IPS DF 6.9 (cell line): ENCODE measurements around the gene PPARG.

Experiments used
- DNase-seq: peaks from one replicate; pipeline ENCODE4 v3.0.0-alpha.2; 2013; ENCODE audit warnings: low read depth, low spot score
- H3K27ac ChIP-seq: one replicate; pipeline ENCODE4 v1.5.1; 2013; ENCODE audit warnings: low read length, control low read depth
- H3K27me3 ChIP-seq: 2 replicates; pipeline ENCODE4 v1.6.1; 2013; ENCODE audit warnings: mild to moderate bottlenecking, low read length; ENCODE audit not compliant: control insufficient read depth, insufficient read depth
- H3K36me3 ChIP-seq: 2 replicates; pipeline ENCODE4 v1.6.1; 2013; ENCODE audit warnings: low read length; ENCODE audit not compliant: control insufficient read depth, insufficient read depth
- H3K4me1 ChIP-seq: 2 replicates; pipeline ENCODE4 v1.6.1; 2013; ENCODE audit warnings: low read length; ENCODE audit not compliant: control insufficient read depth, insufficient read depth
- H3K4me3 ChIP-seq: 2 replicates; pipeline ENCODE4 v1.5.1; 2013; ENCODE audit warnings: mild to moderate bottlenecking, low read length
- H3K9me3 ChIP-seq: 2 replicates; pipeline ENCODE4 v1.6.1; 2013; ENCODE audit warnings: low read length, inconsistent platforms; ENCODE audit not compliant: control insufficient read depth, insufficient read depth
- WGBS: extraction: QIAGEN DNeasy Blood & Tissue Kit; methylation state at CpG from one replicate; pipeline ENCODE4 v1.1.7; 2013; ENCODE audit warnings: mixed read lengths, missing lambda C conversion rate; ENCODE audit not compliant: insufficient read length, insufficient coverage; 5-methylcytosine and 5-hydroxymethylcytosine counted together

The PPARG gene

DNA sequence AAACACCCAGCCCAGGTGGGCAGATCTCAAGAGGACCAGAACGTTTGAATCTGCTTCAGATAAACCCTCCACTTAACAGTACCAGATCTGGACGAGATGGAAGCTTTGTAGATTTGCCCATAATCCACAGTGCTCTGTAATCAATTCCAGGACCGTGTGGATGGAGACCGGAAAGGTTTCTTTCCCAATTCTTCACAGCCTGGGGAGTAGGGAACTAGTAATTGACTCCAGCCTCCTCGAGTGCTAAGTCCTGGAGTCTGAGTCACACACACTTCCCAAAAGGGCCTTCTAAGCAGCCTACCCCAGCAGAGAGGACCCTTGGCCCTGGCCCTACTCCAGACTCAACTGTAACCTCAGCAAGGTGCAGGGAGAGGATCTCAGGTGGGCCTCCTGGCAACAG is 139.3 kb downstream of the PPARG start:
- Histone ChIP-seq H3K27ac (no peak overlapping the region), H3K4me3 (no peak overlapping the region)
- no CpG with 5 or more reads among the region's 5 CpGs for WGBS

DNA sequence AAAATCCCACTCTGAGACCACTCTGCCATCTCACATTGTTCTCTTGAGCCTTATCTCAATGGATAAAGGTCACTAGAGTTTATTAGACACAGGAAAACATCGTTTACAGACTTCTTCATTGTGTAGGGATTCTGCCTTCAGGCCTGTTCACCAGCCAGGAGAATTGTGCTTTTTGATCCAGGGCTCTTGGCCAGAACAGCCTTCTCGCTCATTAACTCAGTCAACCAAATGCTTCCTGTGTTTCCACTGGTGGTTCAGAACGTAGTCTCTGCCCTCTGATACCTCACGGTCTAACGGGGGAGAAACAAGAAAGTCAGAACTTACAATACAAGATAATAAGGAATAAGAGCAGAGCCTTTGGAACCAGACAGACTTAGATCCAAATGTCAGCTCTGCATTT is 141.2 kb downstream of the PPARG start:
- Histone ChIP-seq H3K27me3 (no peaks in the 10 kb centered on the region), H3K9me3 (no peaks in the 10 kb centered on the region), H3K4me3 (no peak overlapping the region), H3K4me1 (no peaks in the 10 kb centered on the region), H3K36me3 (no peaks in the 10 kb centered on the region), H3K27ac (no peak overlapping the region)
- no CpG with 5 or more reads among the region's 5 CpGs for WGBS
- DNase-seq = no peak

More for the DNA sequence above, 139.3 kb downstream of the PPARG start:
- no peaks in the 10 kb centered on the region for H3K36me3 ChIP-seq
- no peaks in the 10 kb centered on the region for H3K9me3 ChIP-seq
- no peaks in the 10 kb centered on the region for H3K4me1 ChIP-seq
- no peaks in the 10 kb centered on the region for H3K27me3 ChIP-seq
- DNase-seq = no peak

GRCh38 chr3:12433823-12434222 is 145.0 kb downstream of the PPARG start:
- WGBS = no CpG with 5 or more reads among the region's 6 CpGs
- Histone ChIP-seq H3K27ac (no peak overlapping the region), H3K36me3 (no peaks in the 10 kb centered on the region), H3K4me1 (no peaks in the 10 kb centered on the region), H3K9me3 (no peaks in the 10 kb centered on the region), H3K4me3 (no peak overlapping the region), H3K27me3 (no peaks in the 10 kb centered on the region)
- no peak for DNase-seq

- DNase-seq = no peak
- Histone ChIP-seq H3K27ac (no peak overlapping the region), H3K4me1 (no peaks in the 10 kb centered on the region), H3K27me3 (no peaks in the 10 kb centered on the region), H3K4me3 (no peak overlapping the region), H3K36me3 (no peaks in the 10 kb centered on the region), H3K9me3 (no peaks in the 10 kb centered on the region)
- WGBS = no CpG with 5 or more reads among the region's 12 CpGs
These were observed 147.8 kb downstream of the PPARG start for GRCh38 chr3:12436514-12437220.

GRCh38 chr3:12437221-12437605 is 148.3 kb downstream of the PPARG start:
- Histone ChIP-seq H3K27ac (no peak overlapping the region), H3K36me3 (no peaks in the 10 kb centered on the region), H3K4me3 (no peak overlapping the region), H3K4me1 (no peaks in the 10 kb centered on the region), H3K9me3 (no peaks in the 10 kb centered on the region), H3K27me3 (no peaks in the 10 kb centered on the region)
- WGBS = no CpG with 5 or more reads among the region's 6 CpGs
- DNase-seq = no peak

DNA sequence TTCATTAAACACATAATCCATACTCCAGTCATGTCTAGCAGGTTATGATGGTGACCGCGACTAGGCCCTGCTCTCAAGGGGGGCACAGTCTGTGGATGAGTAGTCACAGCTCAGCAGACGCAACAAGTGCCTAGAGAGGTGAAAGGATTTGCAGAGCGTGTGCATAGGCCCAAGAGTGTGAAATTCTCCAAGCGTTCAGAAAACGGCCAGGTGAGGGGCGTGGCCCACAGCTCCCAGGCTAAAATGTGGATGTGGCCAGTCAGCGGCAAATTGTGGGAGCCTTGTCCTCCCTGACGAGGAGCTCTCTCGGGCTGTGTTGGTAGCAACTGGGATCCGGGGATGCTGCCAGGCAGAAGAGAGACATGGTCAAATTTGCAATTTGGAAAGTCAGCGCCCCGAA is 149.0 kb downstream of the PPARG start:
- Histone ChIP-seq H3K27me3 (no peaks in the 10 kb centered on the region), H3K4me3 (no peak overlapping the region), H3K27ac (no peak overlapping the region), H3K9me3 (no peaks in the 10 kb centered on the region), H3K4me1 (no peaks in the 10 kb centered on the region), H3K36me3 (no peaks in the 10 kb centered on the region)
- DNase-seq = no peak
- WGBS = no CpG with 5 or more reads among the region's 13 CpGs

- H3K9me3 ChIP-seq = no peaks in the 10 kb centered on the region
- H3K36me3 ChIP-seq = no peaks in the 10 kb centered on the region
- no peak for DNase-seq
- no peak overlapping the region for H3K27ac ChIP-seq
- H3K27me3 ChIP-seq = no peaks in the 10 kb centered on the region
- no peak overlapping the region for H3K4me3 ChIP-seq
- H3K4me1 ChIP-seq = no peaks in the 10 kb centered on the region
- WGBS = no CpG with 5 or more reads among the region's 4 CpGs
These were observed 149.4 kb downstream of the PPARG start for GRCh38 chr3:12438318-12438717.

DNA sequence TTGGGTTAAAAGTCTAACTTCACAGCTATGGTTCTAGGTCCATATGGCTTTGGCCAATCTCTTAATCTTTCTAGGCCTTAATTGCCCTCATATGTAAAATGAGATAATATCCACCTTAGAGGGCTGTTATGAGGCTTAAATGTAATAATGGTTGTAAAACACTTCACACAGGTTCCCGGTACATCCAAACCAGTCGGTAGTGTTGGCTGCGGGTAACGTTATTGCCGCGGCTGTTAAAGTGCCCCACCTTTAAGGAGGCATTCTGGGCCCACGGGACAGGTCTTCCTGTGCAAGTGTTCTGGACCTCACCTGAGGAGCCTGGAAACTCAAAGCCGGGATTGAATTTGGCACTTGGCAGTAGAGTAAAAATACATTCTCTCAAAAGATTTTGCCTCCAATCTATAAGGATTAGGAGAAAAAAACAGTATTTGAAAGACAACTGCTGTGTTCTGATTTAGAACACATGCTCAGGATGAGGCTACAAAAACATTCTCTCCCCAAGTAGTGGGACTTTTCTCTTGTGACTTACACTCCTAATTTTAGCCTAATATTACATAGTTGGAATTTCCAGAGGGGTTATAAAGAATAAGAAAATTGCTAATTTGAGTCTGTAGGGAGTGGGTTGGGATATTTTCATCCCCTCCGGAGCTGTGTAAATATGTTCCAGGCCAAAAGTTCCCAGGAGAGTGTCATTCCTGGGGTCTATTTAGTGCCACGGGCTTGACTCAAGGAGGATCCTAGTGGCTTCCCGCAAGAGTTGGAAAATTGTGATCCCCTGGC is 150.5 kb downstream of the PPARG start:
- no peak overlapping the region for H3K27ac ChIP-seq
- WGBS = no CpG with 5 or more reads among the region's 11 CpGs
- DNase-seq = no peak
- no peaks in the 10 kb centered on the region for H3K9me3 ChIP-seq
- no peak overlapping the region for H3K4me3 ChIP-seq
- H3K4me1 ChIP-seq = no peaks in the 10 kb centered on the region; the same call in 1 of the 2 replicates
- H3K36me3 ChIP-seq = no peaks in the 10 kb centered on the region
- H3K27me3 ChIP-seq = no peaks in the 10 kb centered on the region

DNA sequence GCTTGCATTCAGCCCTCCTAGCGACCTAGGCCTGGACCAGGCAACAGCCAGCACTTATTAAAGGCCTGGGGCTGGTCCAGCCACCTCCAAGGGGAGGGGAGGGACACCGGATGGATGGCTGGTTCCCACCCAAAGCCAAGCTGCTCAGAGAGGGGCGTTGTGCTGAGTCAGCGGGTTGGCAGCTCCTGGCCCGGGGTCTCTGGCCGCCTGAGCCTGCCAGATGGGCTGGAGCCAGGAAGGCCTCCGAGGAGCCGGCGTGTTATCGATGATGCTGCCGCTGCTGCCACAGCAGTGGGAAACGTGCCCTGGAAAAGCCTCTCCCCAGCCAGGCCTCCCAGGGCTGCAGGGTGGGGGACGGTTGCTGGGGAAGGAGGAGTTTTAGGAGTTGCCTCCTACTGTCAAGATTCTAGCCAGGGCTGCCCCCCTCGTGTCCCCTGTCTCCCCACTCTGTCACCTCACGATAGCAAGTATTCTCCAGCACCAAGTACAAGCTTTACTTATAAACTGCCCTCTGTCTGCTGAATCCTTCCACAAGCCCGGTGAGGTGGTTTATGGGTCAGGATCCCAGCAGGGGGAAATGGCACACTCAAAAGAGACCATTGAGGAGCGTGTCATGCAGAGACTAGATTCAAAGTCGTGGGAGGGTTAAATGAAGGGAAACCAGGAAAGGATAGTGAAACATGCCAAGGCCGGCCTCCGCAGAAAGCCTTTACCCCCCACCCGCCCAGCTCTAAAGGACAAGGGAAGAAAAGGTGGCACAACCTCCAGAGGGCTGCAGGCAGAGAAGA is 152.3 kb downstream of the PPARG start:
- Histone ChIP-seq H3K36me3 (no peaks in the 10 kb centered on the region), H3K9me3 (no peaks in the 10 kb centered on the region), H3K4me1 (peaks cover 2% of the 10 kb centered on the region; the same call in 1 of the 2 replicates), H3K27ac (no peak overlapping the region), H3K27me3 (no peaks in the 10 kb centered on the region), H3K4me3 (no peak overlapping the region)
- no peak for DNase-seq
- WGBS = no CpG with 5 or more reads among the region's 21 CpGs

- peaks cover 2% of the 10 kb centered on the region; the same call in 1 of the 2 replicates for H3K4me1 ChIP-seq
- no peaks in the 10 kb centered on the region for H3K27me3 ChIP-seq
- no CpG with 5 or more reads among the region's 20 CpGs for WGBS
These were observed 154.0 kb downstream of the PPARG start for GRCh38 chr3:12442654-12443501.

More at GRCh38 chr3:12442654-12443501, 154.0 kb downstream of the PPARG start:
- Histone ChIP-seq H3K4me3 (no peak overlapping the region), H3K36me3 (no peaks in the 10 kb centered on the region), H3K27ac (no peak overlapping the region), H3K9me3 (no peaks in the 10 kb centered on the region)
- DNase-seq = no peak
